A549 (cell line): Measurements from ENCODE around the gene SYNGR2.

Experiments used
- CBX2 ChIP-seq: fragments of 200-600 bp; sonication (generic); IDR thresholded peaks from 2 replicates; pipeline ENCODE4 v1.6.1; 2016; ENCODE audit warnings: low read depth, mild to moderate bottlenecking, borderline replicate concordance
- JUN ChIP-seq, 2 experiments: fragments of >200 bp; sonication (Bioruptor Twin); formaldehyde crosslinking; IDR thresholded peaks; 2 replicates in 1 of 2; 3 replicates in 1 of 2; pipeline ENCODE4 v1.6.1; 2016 to 2017
- KDM1A ChIP-seq: fragments of 200-600 bp; sonication (generic); IDR thresholded peaks from 2 replicates; pipeline ENCODE4 v1.6.1; 2016; ENCODE audit warnings: low read depth, mild to moderate bottlenecking
- MAZ ChIP-seq: fragments of 150-350 bp; IDR thresholded peaks from 2 replicates; pipeline ENCODE4 v1.6.1; 2014; ENCODE audit warnings: antibody characterized with exemption, low read depth, low read length, borderline replicate concordance
- MYC ChIP-seq: IDR thresholded peaks from 2 replicates; pipeline ENCODE4 v1.6.1; 2012; ENCODE audit warnings: mild to moderate bottlenecking, inconsistent platforms, low read length, improper control_type of control experiment, borderline replicate concordance
- POLR2A ChIP-seq: IDR thresholded peaks from 2 replicates; pipeline ENCODE4 v1.6.1; 2012; ENCODE audit warnings: mild to moderate bottlenecking, low read length
- POLR2AphosphoS2 ChIP-seq: conservative IDR thresholded peaks from 2 replicates; pipeline ENCODE4 v1.6.1; 2012; ENCODE audit warnings: low read length, improper control_type of control experiment, inconsistent platforms
- RFX5 ChIP-seq: fragments of 450-650 bp; IDR thresholded peaks from 2 replicates; pipeline ENCODE4 v1.7.1; 2014; ENCODE audit warnings: antibody characterized with exemption, mild to moderate bottlenecking, moderate library complexity
- TF ChIP-seq, protein P1 (sequence below): fragments of >200 bp; sonication (Bioruptor Twin); formaldehyde crosslinking; IDR thresholded peaks from 3 replicates; pipeline ENCODE4 v1.5.1; 2016
- TF ChIP-seq, protein P2 (sequence below): fragments of 450-650 bp; IDR thresholded peaks from 2 replicates; pipeline ENCODE4 v1.6.1; 2014; ENCODE audit warnings: antibody characterized with exemption

DNA sequence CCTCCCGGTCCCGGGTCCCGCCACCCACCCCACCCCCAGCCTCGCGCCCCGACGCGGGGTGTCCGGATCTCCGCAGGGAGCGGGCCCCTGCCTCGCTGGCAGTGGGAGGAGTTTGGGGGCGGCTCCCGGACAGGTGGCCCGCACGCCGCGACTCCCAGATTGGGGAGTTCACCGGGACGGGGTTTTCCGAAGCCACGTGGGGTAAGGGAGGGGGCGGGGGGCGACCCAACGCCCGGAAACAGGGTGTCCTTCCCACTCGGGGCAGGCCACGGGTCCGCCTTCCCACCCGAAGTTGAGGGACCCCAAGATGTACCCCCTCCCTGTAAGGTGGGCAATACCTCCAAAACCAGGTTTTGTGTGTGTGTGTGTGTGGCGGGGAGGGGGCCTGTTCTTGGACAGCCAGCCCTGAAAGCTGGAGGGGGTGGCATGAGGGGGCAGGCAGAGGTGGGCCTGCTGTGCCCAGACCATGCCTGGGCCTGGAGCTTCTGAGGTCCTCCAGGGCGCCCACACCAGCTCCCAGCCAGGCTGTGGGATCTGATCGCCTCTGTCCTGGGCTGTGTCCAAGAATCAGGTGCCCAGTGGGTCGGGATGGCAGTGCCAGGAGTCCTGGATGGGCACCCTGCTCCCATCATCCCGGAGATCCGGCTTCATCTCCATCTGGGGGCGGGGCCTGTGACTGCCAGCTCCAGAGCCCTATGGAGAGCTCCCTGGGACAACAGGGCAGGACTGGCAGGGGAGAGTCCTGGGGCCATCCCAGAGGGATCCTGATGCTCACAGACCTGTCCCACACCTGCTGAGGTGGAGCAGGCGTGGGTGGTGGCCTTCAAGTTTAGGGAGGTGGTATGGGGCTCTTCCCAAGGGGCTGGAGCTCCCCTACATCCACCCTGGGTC is 767 bp downstream of the SYNGR2 start:
- TF ChIP-seq, protein P1, sequence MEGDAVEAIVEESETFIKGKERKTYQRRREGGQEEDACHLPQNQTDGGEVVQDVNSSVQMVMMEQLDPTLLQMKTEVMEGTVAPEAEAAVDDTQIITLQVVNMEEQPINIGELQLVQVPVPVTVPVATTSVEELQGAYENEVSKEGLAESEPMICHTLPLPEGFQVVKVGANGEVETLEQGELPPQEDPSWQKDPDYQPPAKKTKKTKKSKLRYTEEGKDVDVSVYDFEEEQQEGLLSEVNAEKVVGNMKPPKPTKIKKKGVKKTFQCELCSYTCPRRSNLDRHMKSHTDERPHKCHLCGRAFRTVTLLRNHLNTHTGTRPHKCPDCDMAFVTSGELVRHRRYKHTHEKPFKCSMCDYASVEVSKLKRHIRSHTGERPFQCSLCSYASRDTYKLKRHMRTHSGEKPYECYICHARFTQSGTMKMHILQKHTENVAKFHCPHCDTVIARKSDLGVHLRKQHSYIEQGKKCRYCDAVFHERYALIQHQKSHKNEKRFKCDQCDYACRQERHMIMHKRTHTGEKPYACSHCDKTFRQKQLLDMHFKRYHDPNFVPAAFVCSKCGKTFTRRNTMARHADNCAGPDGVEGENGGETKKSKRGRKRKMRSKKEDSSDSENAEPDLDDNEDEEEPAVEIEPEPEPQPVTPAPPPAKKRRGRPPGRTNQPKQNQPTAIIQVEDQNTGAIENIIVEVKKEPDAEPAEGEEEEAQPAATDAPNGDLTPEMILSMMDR: no peak
- no peak for TF ChIP-seq MAZ
- no peak for TF ChIP-seq CBX2
- TF ChIP-seq POLR2AphosphoS2: no peak; the same call in 1 of the 2 replicates
- no peak for TF ChIP-seq POLR2A
- no peak for TF ChIP-seq MYC
- no peak for TF ChIP-seq KDM1A
- no peak for TF ChIP-seq RFX5
- TF ChIP-seq, protein P2, sequence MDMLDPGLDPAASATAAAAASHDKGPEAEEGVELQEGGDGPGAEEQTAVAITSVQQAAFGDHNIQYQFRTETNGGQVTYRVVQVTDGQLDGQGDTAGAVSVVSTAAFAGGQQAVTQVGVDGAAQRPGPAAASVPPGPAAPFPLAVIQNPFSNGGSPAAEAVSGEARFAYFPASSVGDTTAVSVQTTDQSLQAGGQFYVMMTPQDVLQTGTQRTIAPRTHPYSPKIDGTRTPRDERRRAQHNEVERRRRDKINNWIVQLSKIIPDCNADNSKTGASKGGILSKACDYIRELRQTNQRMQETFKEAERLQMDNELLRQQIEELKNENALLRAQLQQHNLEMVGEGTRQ: peak; percentile 45; the same call in 1 of the 2 replicates
- no peak; a peak in 1 of 5 replicates for TF ChIP-seq JUN (IDR thresholded peaks at IDR 0.05)
